H9 (cell line): Measurements from ENCODE around the gene ADGRG7. TPM values are rescaled to one million over a fixed set of nuclear protein-coding genes. Genes with fewer than 3 reads are reported as not detected.
A peak's percentile ranks its signal among the peaks of the same experiment; 100 is the strongest.

Source experiments
- DNase-seq: peaks from one replicate; pipeline ENCODE4 v3.0.0-alpha.2; 2017
- H2AFZ ChIP-seq: one replicate; pipeline ENCODE4 v1.6.1; 2013; ENCODE audit warnings: mild to moderate bottlenecking, low read length, control low read depth, moderate library complexity
- H2AK5ac ChIP-seq: 2 replicates; pipeline ENCODE4 v1.6.1; 2013; ENCODE audit warnings: low read length, control low read depth, mixed read lengths; ENCODE audit not compliant: insufficient read length
- H2BK120ac ChIP-seq: one replicate; pipeline ENCODE4 v1.6.1; 2013; ENCODE audit warnings: low read depth, mild to moderate bottlenecking, low read length, control low read depth, inconsistent platforms; ENCODE audit not compliant: poor library complexity, severe bottlenecking
- H2BK12ac ChIP-seq: 2 replicates; pipeline ENCODE4 v1.6.1; 2013; ENCODE audit warnings: low read length, control low read depth, mixed read lengths, low read depth; ENCODE audit not compliant: insufficient read length
- H2BK15ac ChIP-seq: 2 replicates; pipeline ENCODE4 v1.6.1; 2013; ENCODE audit warnings: low read depth, low read length, control low read depth
- H2BK20ac ChIP-seq: one replicate; pipeline ENCODE4 v1.6.1; 2013; ENCODE audit warnings: low read depth, mild to moderate bottlenecking, low read length, control low read depth, inconsistent platforms; ENCODE audit not compliant: poor library complexity, severe bottlenecking
- H2BK5ac ChIP-seq: 2 replicates; pipeline ENCODE4 v1.6.1; 2013; ENCODE audit warnings: low read length, control low read depth, mixed read lengths; ENCODE audit not compliant: insufficient read length
- H3K14ac ChIP-seq: 2 replicates; pipeline ENCODE4 v1.6.1; 2013; ENCODE audit warnings: low read length, control low read depth; ENCODE audit not compliant: insufficient read depth
- H3K18ac ChIP-seq: 2 replicates; pipeline ENCODE4 v1.6.1; 2013; ENCODE audit warnings: low read depth, mild to moderate bottlenecking, mixed read lengths, low read length, control low read depth; ENCODE audit not compliant: insufficient read length
- H3K23ac ChIP-seq: 2 replicates; pipeline ENCODE4 v1.6.1; 2013; ENCODE audit warnings: low read length, control low read depth, mixed read lengths, low read depth; ENCODE audit not compliant: insufficient read length
- H3K23me2 ChIP-seq: 2 replicates; pipeline ENCODE4 v1.6.1; 2013; ENCODE audit warnings: low read depth, mild to moderate bottlenecking, mixed read lengths, low read length, control low read depth; ENCODE audit not compliant: insufficient read length, poor library complexity, severe bottlenecking
- H3K27ac ChIP-seq: 2 replicates; pipeline ENCODE4 v1.5.1; 2013; ENCODE audit warnings: low read length, control low read depth, mixed read lengths, low read depth; ENCODE audit not compliant: insufficient read length
- H3K27me3 ChIP-seq: 2 replicates; pipeline ENCODE4 v1.6.1; 2013; ENCODE audit warnings: low read length, control low read depth, inconsistent platforms; ENCODE audit not compliant: insufficient read depth
- H3K4ac ChIP-seq: 2 replicates; pipeline ENCODE4 v1.6.1; 2013; ENCODE audit warnings: low read depth, mild to moderate bottlenecking, control low read depth, inconsistent platforms, low read length, moderate library complexity
- H3K4me1 ChIP-seq: 2 replicates; pipeline ENCODE4 v1.6.1; 2013; ENCODE audit warnings: low read length, control low read depth, inconsistent platforms; ENCODE audit not compliant: insufficient read depth
- H3K4me2 ChIP-seq: 2 replicates; pipeline ENCODE4 v1.6.1; 2013; ENCODE audit warnings: low read length, control low read depth, mixed read lengths; ENCODE audit not compliant: insufficient read length, insufficient read depth
- H3K56ac ChIP-seq: 2 replicates; pipeline ENCODE4 v1.6.1; 2013; ENCODE audit warnings: low read depth, mild to moderate bottlenecking, mixed read lengths, low read length, control low read depth; ENCODE audit not compliant: insufficient read length
- H3K79me1 ChIP-seq: 2 replicates; pipeline ENCODE4 v1.6.1; 2013; ENCODE audit warnings: low read depth, mild to moderate bottlenecking, moderate library complexity, low read length, control low read depth, inconsistent platforms; ENCODE audit not compliant: insufficient read depth, poor library complexity, severe bottlenecking
- H3K79me2 ChIP-seq: 2 replicates; pipeline ENCODE4 v1.6.1; 2013; ENCODE audit warnings: low read length, control low read depth, inconsistent platforms; ENCODE audit not compliant: insufficient read depth
- H3K9ac ChIP-seq: 2 replicates; pipeline ENCODE4 v1.6.1; 2013; ENCODE audit warnings: low read length, control low read depth, mixed read lengths; ENCODE audit not compliant: insufficient read length; ENCODE audit errors: extremely low read depth
- H3K9me3 ChIP-seq: one replicate; pipeline ENCODE4 v1.6.1; 2013; ENCODE audit warnings: low read depth, low read length, inconsistent platforms; ENCODE audit not compliant: control insufficient read depth
- H3T11ph ChIP-seq: one replicate; pipeline ENCODE4 v1.6.1; 2013; ENCODE audit warnings: mild to moderate bottlenecking, low read length, control low read depth, inconsistent platforms
- H4K20me1 ChIP-seq: one replicate; pipeline ENCODE4 v1.6.1; 2013; ENCODE audit not compliant: control insufficient read depth, insufficient read length, insufficient read depth
- H4K5ac ChIP-seq: 2 replicates; pipeline ENCODE4 v1.6.1; 2013; ENCODE audit warnings: low read depth, mild to moderate bottlenecking, mixed read lengths, low read length, control low read depth; ENCODE audit not compliant: insufficient read length
- H4K8ac ChIP-seq: replicated peaks from 2 replicates; pipeline ENCODE4 v1.6.1; 2013; ENCODE audit warnings: low read length, control low read depth, mixed read lengths, low read depth; ENCODE audit not compliant: insufficient read length
- H4K91ac ChIP-seq: 2 replicates; pipeline ENCODE4 v1.6.1; 2013; ENCODE audit warnings: low read depth, mild to moderate bottlenecking, moderate library complexity, mixed read lengths, low read length, control low read depth; ENCODE audit not compliant: insufficient read length
- H3K27ac Mint-ChIP-seq, 3 experiments: 2 replicates in 2 of 3; 3 replicates in 1 of 3; pipeline ENCODE4 v1.8.0; 2020 to 2021; ENCODE audit warnings: mixed read lengths in 3 of 3, mild to moderate bottlenecking in 1 of 3, moderate library complexity in 1 of 3
- H3K27me3 Mint-ChIP-seq: 2 replicates; pipeline ENCODE4 v1.8.0; 2021; ENCODE audit warnings: low read depth, mild to moderate bottlenecking, moderate library complexity, mixed read lengths
- H3K36me3 Mint-ChIP-seq, 3 experiments: 2 replicates in 2 of 3; 3 replicates in 1 of 3; pipeline ENCODE4 v1.8.0; 2020 to 2021; ENCODE audit warnings: low read depth in 3 of 3, mixed read lengths in 3 of 3; ENCODE audit not compliant: insufficient read depth in 1 of 3
- H3K4me1 Mint-ChIP-seq, 2 experiments: 2 replicates each; pipeline ENCODE4 v1.8.0; 2020; ENCODE audit warnings: mixed read lengths in 2 of 2
- H3K4me3 Mint-ChIP-seq, 2 experiments: 2 replicates in 1 of 2; 3 replicates in 1 of 2; pipeline ENCODE4 v1.8.0; 2020 to 2021; ENCODE audit warnings: mild to moderate bottlenecking in 2 of 2, mixed read lengths in 2 of 2, moderate library complexity in 1 of 2
- H3K9me3 Mint-ChIP-seq, 2 experiments: 2 replicates in 1 of 2; 3 replicates in 1 of 2; pipeline ENCODE4 v1.8.0; 2020; ENCODE audit warnings: mild to moderate bottlenecking in 2 of 2, mixed read lengths in 2 of 2, moderate library complexity in 1 of 2
- WGBS: extraction: QIAGEN DNeasy Blood & Tissue Kit; methylation state at CpG from one replicate; pipeline ENCODE4 v1.1.7; 2013; ENCODE audit warnings: missing lambda C conversion rate, low lambda C conversion rate, mixed read lengths; ENCODE audit not compliant: insufficient read length; ENCODE audit errors: extremely low coverage; 5-methylcytosine and 5-hydroxymethylcytosine counted together
- total RNA-seq: library from RNA; stranded (reverse); gene quantifications from 2 replicates; pipeline ENCODE4 v1.2.1, GENCODE V29; 2021
- TF ChIP-seq, protein P1 (sequence below): fragments of 200-600 bp; sonication (generic); conservative IDR thresholded peaks from 3 replicates; pipeline ENCODE4 v1.8.0; 2021; ENCODE audit warnings: antibody characterized with exemption, mild to moderate bottlenecking

Gene ADGRG7
- total RNA-seq, 1 experiment from 2014 or later: not detected

DNA sequence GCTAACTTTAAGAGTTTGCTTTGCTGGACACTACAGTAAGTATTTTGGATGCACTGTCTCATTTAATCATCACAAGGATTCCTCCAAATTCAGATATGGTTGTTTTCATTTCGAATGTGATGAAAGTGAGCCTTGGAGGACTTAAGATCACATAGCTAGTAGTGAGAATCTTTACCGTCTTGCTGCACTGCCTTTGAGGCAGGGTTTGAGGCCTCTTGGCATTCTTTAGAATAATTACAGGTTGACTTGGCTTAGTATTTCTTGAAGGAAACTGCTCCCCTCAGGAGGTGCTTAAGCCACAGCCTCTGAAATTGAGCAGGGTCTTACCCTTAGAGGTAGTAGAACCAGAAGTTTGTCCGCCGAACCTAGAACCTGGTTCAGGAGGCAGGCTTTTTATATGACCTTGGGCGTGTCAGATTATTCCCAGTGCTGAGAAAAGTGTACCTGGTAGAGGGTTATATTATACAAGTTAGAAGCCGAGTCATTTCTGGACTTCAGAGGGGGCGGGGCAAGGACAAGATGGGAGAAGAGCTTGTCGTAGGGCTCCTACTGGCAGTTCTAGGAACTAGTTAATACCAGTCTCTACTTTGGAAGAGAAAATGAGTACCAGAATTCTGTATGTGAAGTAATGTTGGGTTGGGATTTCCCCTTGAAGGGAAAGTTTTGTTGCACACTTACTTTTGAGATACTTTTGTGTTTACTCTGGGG, 101.0 kb downstream of the ADGRG7 start:
- TF ChIP-seq, protein P1, sequence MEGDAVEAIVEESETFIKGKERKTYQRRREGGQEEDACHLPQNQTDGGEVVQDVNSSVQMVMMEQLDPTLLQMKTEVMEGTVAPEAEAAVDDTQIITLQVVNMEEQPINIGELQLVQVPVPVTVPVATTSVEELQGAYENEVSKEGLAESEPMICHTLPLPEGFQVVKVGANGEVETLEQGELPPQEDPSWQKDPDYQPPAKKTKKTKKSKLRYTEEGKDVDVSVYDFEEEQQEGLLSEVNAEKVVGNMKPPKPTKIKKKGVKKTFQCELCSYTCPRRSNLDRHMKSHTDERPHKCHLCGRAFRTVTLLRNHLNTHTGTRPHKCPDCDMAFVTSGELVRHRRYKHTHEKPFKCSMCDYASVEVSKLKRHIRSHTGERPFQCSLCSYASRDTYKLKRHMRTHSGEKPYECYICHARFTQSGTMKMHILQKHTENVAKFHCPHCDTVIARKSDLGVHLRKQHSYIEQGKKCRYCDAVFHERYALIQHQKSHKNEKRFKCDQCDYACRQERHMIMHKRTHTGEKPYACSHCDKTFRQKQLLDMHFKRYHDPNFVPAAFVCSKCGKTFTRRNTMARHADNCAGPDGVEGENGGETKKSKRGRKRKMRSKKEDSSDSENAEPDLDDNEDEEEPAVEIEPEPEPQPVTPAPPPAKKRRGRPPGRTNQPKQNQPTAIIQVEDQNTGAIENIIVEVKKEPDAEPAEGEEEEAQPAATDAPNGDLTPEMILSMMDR: peak; percentile 42
- H2AFZ ChIP-seq: no peak overlapping the region
- H3K4me1 ChIP-seq: no peaks in the 10 kb centered on the region

More for the DNA sequence above, 101.0 kb downstream of the ADGRG7 start:
- H3K18ac ChIP-seq: no peak overlapping the region
- H4K5ac ChIP-seq: no peak overlapping the region
- H4K8ac ChIP-seq: no peak overlapping the region
- H3K14ac ChIP-seq: peak overlapping the region; percentile 62; the same call in 1 of the 2 replicates
- H3K4me2 ChIP-seq: peak overlapping the region; percentile 89
- H3T11ph ChIP-seq: no peak overlapping the region
- H3K56ac ChIP-seq: no peak overlapping the region
- no peak overlapping the region for H2BK120ac ChIP-seq
- H3K27me3 Mint-ChIP-seq: peaks cover 37% of the 10 kb centered on the region
- H4K20me1 ChIP-seq: no peaks in the 10 kb centered on the region
- no peak overlapping the region for H4K91ac ChIP-seq
- DNase-seq: peak; percentile 33
- no peak overlapping the region for H2AK5ac ChIP-seq
- H3K4me1 Mint-ChIP-seq: peaks cover 19 to 24% of the 10 kb centered on the region in 2 experiments
- WGBS: no CpG with 5 or more reads among the region's 8 CpGs
- H3K9me3 ChIP-seq: no peaks in the 10 kb centered on the region
- H3K9me3 Mint-ChIP-seq: peaks cover 2 to 6% of the 10 kb centered on the region in 2 experiments; a peak in 3 of 5 replicates
- peaks cover 15 to 34% (median 31%) of the 10 kb centered on the region in 3 experiments for H3K36me3 Mint-ChIP-seq
- peaks cover 5% of the 10 kb centered on the region for H3K23me2 ChIP-seq
- H3K27me3 ChIP-seq: peaks cover 4% of the 10 kb centered on the region; the same call in 1 of the 2 replicates
- no peak overlapping the region for H3K4ac ChIP-seq
- no peak overlapping the region for H2BK20ac ChIP-seq
- H3K27ac ChIP-seq: no peak overlapping the region
- H3K23ac ChIP-seq: no peak overlapping the region
- H3K9ac ChIP-seq: peak overlapping the region; percentile 74
- H3K4me3 Mint-ChIP-seq: peak overlapping the region; percentile 86 to 88
- peak overlapping the region; percentile 84 to 95 (median 87); a peak in 6 of 7 replicates for H3K27ac Mint-ChIP-seq
- no peak overlapping the region for H2BK12ac ChIP-seq
- H2BK15ac ChIP-seq: no peak overlapping the region
- no peaks in the 10 kb centered on the region for H3K79me1 ChIP-seq
- peaks cover 26% of the 10 kb centered on the region; the same call in 1 of the 2 replicates for H3K79me2 ChIP-seq
- H2BK5ac ChIP-seq: no peak overlapping the region
